Liver (tissue), 9 donors: Measurements from ENCODE around the gene SPAG9. TPM values are rescaled to one million over a fixed set of nuclear protein-coding genes. Genes with fewer than 3 reads are reported as not detected.

Experiments used
- DNase-seq: peaks from one replicate; pipeline ENCODE4 v3.0.0-alpha.2; 2017; ENCODE audit warnings: low spot score
- H3K27ac ChIP-seq, 2 donors: one replicate each; pipeline ENCODE4 v1.7.0; 2013; ENCODE audit warnings: inconsistent platforms in 2 of 2, low read length in 2 of 2, control low read depth in 1 of 2, low read depth in 1 of 2, mild to moderate bottlenecking in 1 of 2
- H3K27me3 ChIP-seq, 4 donors: one replicate each; pipeline versions ENCODE4 v1.6.1 to v1.7.0; 2013; ENCODE audit warnings: low read length in 3 of 4, inconsistent platforms in 1 of 4, mild to moderate bottlenecking in 1 of 4, moderate library complexity in 1 of 4; ENCODE audit not compliant: control insufficient read depth in 4 of 4, insufficient read depth in 4 of 4
- H3K36me3 ChIP-seq, 4 donors: one replicate each; pipeline versions ENCODE4 v1.6.1 to v1.7.0; 2013; ENCODE audit warnings: low read length in 3 of 4, mild to moderate bottlenecking in 3 of 4, low read depth in 1 of 4, moderate library complexity in 1 of 4; ENCODE audit not compliant: control insufficient read depth in 4 of 4, insufficient read depth in 3 of 4
- H3K4me1 ChIP-seq, 4 donors: one replicate each; pipeline versions ENCODE4 v1.6.1 to v1.7.0; 2013; ENCODE audit warnings: low read length in 3 of 4, mild to moderate bottlenecking in 3 of 4, moderate library complexity in 1 of 4; ENCODE audit not compliant: control insufficient read depth in 4 of 4, insufficient read depth in 4 of 4
- H3K4me3 ChIP-seq, 3 donors: one replicate each; pipeline versions ENCODE4 v1.6.1 to v1.7.0; 2013; ENCODE audit warnings: low read length in 3 of 3, control low read depth in 1 of 3, low read depth in 1 of 3, mild to moderate bottlenecking in 1 of 3
- H3K9ac ChIP-seq, 2 donors: one replicate each; pipeline ENCODE4 v1.7.0; 2013; ENCODE audit warnings: low read length in 2 of 2, mild to moderate bottlenecking in 2 of 2, moderate library complexity in 2 of 2, control low read depth in 1 of 2, low read depth in 1 of 2
- H3K9me3 ChIP-seq, 4 donors: one replicate each; pipeline versions ENCODE4 v1.6.1 to v1.7.0; 2013; ENCODE audit warnings: low read length in 3 of 4; ENCODE audit not compliant: control insufficient read depth in 4 of 4
- ATF3 ChIP-seq: IDR thresholded peaks from 2 replicates; pipeline ENCODE4 v1.6.1; 2016; ENCODE audit warnings: antibody characterized with exemption
- EGR1 ChIP-seq, 2 donors: IDR thresholded peaks; 2 replicates each; pipeline ENCODE4 v1.6.1; 2016 to 2018; ENCODE audit warnings: antibody characterized with exemption in 2 of 2, low read depth in 2 of 2
- FOXA1 ChIP-seq: IDR thresholded peaks from 2 replicates; pipeline ENCODE4 v1.6.1; 2016; ENCODE audit warnings: antibody characterized with exemption
- FOXA2 ChIP-seq: IDR thresholded peaks from 2 replicates; pipeline ENCODE4 v1.6.1; 2016; ENCODE audit warnings: antibody characterized with exemption
- GABPA ChIP-seq, 2 donors: IDR thresholded peaks in 1 of 2; conservative IDR thresholded peaks in 1 of 2; 2 replicates each; pipeline ENCODE4 v1.6.1; 2016; ENCODE audit warnings: antibody characterized with exemption in 2 of 2, mild to moderate bottlenecking in 1 of 2, moderate library complexity in 1 of 2
- HNF4A ChIP-seq, 2 donors: conservative IDR thresholded peaks; 2 replicates each; pipeline ENCODE4 v1.6.1; 2016; ENCODE audit warnings: antibody characterized with exemption in 2 of 2, mild to moderate bottlenecking in 2 of 2
- HNF4G ChIP-seq: IDR thresholded peaks from 2 replicates; pipeline ENCODE4 v1.6.1; 2016; ENCODE audit warnings: antibody characterized with exemption
- JUND ChIP-seq, 2 donors: IDR thresholded peaks; 2 replicates each; pipeline ENCODE4 v1.6.1; 2016; ENCODE audit warnings: antibody characterized with exemption in 2 of 2
- NR2F2 ChIP-seq: IDR thresholded peaks from 2 replicates; pipeline ENCODE4 v1.6.1; 2016; ENCODE audit warnings: antibody characterized with exemption
- RAD21 ChIP-seq, 2 donors: IDR thresholded peaks; 2 replicates each; pipeline ENCODE4 v1.6.1; 2016; ENCODE audit warnings: antibody characterized with exemption in 2 of 2, mild to moderate bottlenecking in 2 of 2
- REST ChIP-seq: IDR thresholded peaks from 2 replicates; pipeline ENCODE4 v1.6.1; 2016; ENCODE audit warnings: antibody characterized with exemption, mild to moderate bottlenecking
- RXRA ChIP-seq, 2 donors: IDR thresholded peaks; 2 replicates each; pipeline ENCODE4 v1.6.1; 2017 to 2018; ENCODE audit warnings: antibody characterized with exemption in 2 of 2, mild to moderate bottlenecking in 1 of 2
- SP1 ChIP-seq: IDR thresholded peaks from 2 replicates; pipeline ENCODE4 v1.6.1; 2018; ENCODE audit warnings: antibody characterized with exemption, mild to moderate bottlenecking
- TAF1 ChIP-seq: conservative IDR thresholded peaks from 2 replicates; pipeline ENCODE4 v1.6.1; 2016; ENCODE audit warnings: antibody characterized with exemption, mild to moderate bottlenecking
- YY1 ChIP-seq: IDR thresholded peaks from 2 replicates; pipeline ENCODE4 v1.6.1; 2016; ENCODE audit warnings: antibody characterized with exemption, mild to moderate bottlenecking
- WGBS: extraction: QIAGEN DNeasy Blood & Tissue Kit; methylation state at CpG from one replicate; pipeline ENCODE4 v1.1.7; 2013; 5-methylcytosine and 5-hydroxymethylcytosine counted together
- polyA plus RNA-seq, 2 donors: library from polyadenylated mRNA; stranded (reverse) in 1 of 2; unstranded in 1 of 2; fragments of 200-250 nt in 1 of 2; fragments of >200 nt in 1 of 2; fragmentation: Nextera tagmentation in 1 of 2; extraction: Ambion mirVana in 1 of 2; gene quantifications; one replicate each; pipeline versions ENCODE4 v1.2.1 to v1.2.3, GENCODE V29; 2013 to 2015
- total RNA-seq, 2 donors: library from RNA; depleted of rRNA; stranded (reverse); fragments of >200 nt; gene quantifications; one replicate each; pipeline ENCODE4 v1.2.3, GENCODE V29; 2014
- TF ChIP-seq, protein P1 (sequence below): IDR thresholded peaks from 2 replicates; pipeline ENCODE4 v1.6.1; 2016; ENCODE audit warnings: antibody characterized with exemption
- TF ChIP-seq, protein P2 (sequence below): fragments of 150-350 bp; IDR thresholded peaks from 2 replicates; pipeline ENCODE4 v1.5.1; 2017; ENCODE audit warnings: improper control_type of control experiment, low read depth, low read length; ENCODE audit not compliant: missing input control
- TF ChIP-seq, protein P3 (sequence below): IDR thresholded peaks from 2 replicates; pipeline ENCODE4 v1.6.1; 2016; ENCODE audit warnings: antibody characterized with exemption
- donor health status: healthy.
- donor health status: healthy.
- donor health status: healthy.
- donor health status: healthy.
- donor health status: healthy.

Gene SPAG9
- total and polyA plus RNA-seq, 4 donors = 12.0 to 94.0 (median 18.4) TPM

- WGBS = 75% methylated on average over 19 of the region's 19 CpGs
- DNase-seq = peak; percentile 54
Measured at GRCh38 chr17:50946891-50947781, 173.5 kb downstream of the SPAG9 start.

More at GRCh38 chr17:50946891-50947781, 173.5 kb downstream of the SPAG9 start:
- H3K27me3 ChIP-seq = no peaks in the 10 kb centered on the region
- H3K9me3 ChIP-seq = no peaks in the 10 kb centered on the region
- peaks cover 20 to 78% (median 61%) of the 10 kb centered on the region in 4 donors for H3K4me1 ChIP-seq
- H3K9ac ChIP-seq = peak overlapping the region in 1 of 2 donors; percentile 30
- TF ChIP-seq HNF4A (conservative IDR thresholded peaks at IDR 0.05) (peak; percentile 55 to 72), YY1 (no peak), NR2F2 (peak; percentile 16), FOXA1 (no peak), RAD21 (IDR thresholded peaks at IDR 0.05) (peak in 1 of 2 donors; percentile 54), REST (no peak), JUND (IDR thresholded peaks at IDR 0.05) (no peak), EGR1 (IDR thresholded peaks at IDR 0.05; ENCODE audit: low read depth in 2 of 2) (peak in 1 of 2 donors; percentile 63), HNF4G (no peak), GABPA (IDR thresholded peaks at IDR 0.05 in 1 of 2, conservative IDR thresholded peaks at IDR 0.05 in 1 of 2) (no peak), ATF3 (no peak), RXRA (IDR thresholded peaks at IDR 0.05) (peak; percentile 96 to 97), SP1 (peak; percentile 86), TAF1 (no peak), FOXA2 (no peak)
- TF ChIP-seq, protein P1, sequence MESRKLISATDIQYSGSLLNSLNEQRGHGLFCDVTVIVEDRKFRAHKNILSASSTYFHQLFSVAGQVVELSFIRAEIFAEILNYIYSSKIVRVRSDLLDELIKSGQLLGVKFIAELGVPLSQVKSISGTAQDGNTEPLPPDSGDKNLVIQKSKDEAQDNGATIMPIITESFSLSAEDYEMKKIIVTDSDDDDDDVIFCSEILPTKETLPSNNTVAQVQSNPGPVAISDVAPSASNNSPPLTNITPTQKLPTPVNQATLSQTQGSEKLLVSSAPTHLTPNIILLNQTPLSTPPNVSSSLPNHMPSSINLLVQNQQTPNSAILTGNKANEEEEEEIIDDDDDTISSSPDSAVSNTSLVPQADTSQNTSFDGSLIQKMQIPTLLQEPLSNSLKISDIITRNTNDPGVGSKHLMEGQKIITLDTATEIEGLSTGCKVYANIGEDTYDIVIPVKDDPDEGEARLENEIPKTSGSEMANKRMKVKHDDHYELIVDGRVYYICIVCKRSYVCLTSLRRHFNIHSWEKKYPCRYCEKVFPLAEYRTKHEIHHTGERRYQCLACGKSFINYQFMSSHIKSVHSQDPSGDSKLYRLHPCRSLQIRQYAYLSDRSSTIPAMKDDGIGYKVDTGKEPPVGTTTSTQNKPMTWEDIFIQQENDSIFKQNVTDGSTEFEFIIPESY = no peak
- TF ChIP-seq, protein P2, sequence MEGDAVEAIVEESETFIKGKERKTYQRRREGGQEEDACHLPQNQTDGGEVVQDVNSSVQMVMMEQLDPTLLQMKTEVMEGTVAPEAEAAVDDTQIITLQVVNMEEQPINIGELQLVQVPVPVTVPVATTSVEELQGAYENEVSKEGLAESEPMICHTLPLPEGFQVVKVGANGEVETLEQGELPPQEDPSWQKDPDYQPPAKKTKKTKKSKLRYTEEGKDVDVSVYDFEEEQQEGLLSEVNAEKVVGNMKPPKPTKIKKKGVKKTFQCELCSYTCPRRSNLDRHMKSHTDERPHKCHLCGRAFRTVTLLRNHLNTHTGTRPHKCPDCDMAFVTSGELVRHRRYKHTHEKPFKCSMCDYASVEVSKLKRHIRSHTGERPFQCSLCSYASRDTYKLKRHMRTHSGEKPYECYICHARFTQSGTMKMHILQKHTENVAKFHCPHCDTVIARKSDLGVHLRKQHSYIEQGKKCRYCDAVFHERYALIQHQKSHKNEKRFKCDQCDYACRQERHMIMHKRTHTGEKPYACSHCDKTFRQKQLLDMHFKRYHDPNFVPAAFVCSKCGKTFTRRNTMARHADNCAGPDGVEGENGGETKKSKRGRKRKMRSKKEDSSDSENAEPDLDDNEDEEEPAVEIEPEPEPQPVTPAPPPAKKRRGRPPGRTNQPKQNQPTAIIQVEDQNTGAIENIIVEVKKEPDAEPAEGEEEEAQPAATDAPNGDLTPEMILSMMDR = no peak
- TF ChIP-seq, protein P3, sequence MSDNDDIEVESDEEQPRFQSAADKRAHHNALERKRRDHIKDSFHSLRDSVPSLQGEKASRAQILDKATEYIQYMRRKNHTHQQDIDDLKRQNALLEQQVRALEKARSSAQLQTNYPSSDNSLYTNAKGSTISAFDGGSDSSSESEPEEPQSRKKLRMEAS = peak; percentile 27
- no peaks in the 10 kb centered on the region for H3K36me3 ChIP-seq
- H3K4me3 ChIP-seq = no peak overlapping the region
- H3K27ac ChIP-seq = peak overlapping the region; percentile 16 to 86
